K562 (cell line): ENCODE measurements around the gene SETD1B. TPM values are rescaled to one million over a fixed set of nuclear protein-coding genes. Genes with fewer than 3 reads are reported as not detected.

Experiments
- C11orf30 ChIP-seq: fragments of 450-650 bp; IDR thresholded peaks from 2 replicates; pipeline ENCODE4 v1.6.1; 2016; ENCODE audit warnings: low read depth, mild to moderate bottlenecking
- ETV6 ChIP-seq, 3 experiments: fragments of 150-350 bp in 1 of 3; sonication (generic) in 1 of 3; formaldehyde crosslinking in 1 of 3; IDR thresholded peaks; 2 replicates each; pipeline versions ENCODE4 v1.6.1 to v1.8.0; 2014 to 2022; ENCODE audit warnings: borderline replicate concordance in 2 of 3, low read depth in 2 of 3, antibody characterized with exemption in 1 of 3, low read length in 1 of 3, mild to moderate bottlenecking in 1 of 3, missing genetic modification reagents in 1 of 3
- FOS ChIP-seq: IDR thresholded peaks from 3 replicates; pipeline ENCODE4 v1.6.1; 2011; ENCODE audit not compliant: insufficient read length; ENCODE audit errors: extremely low read depth
- HDAC2 ChIP-seq: fragments of 450-650 bp; IDR thresholded peaks from 2 replicates; pipeline ENCODE4 v1.6.1; 2016; ENCODE audit warnings: mild to moderate bottlenecking
- HEY1 ChIP-seq: fragments of 250-450 bp; sonication (Bioruptor Pico); IDR thresholded peaks from 2 replicates; pipeline ENCODE4 v1.5.0; 2020; ENCODE audit warnings: mild to moderate bottlenecking, moderate library complexity, borderline replicate concordance
- NR2F6 ChIP-seq: fragments of 450-650 bp; formaldehyde crosslinking; IDR thresholded peaks from 2 replicates; pipeline ENCODE4 v1.4.0; 2020; ENCODE audit warnings: mild to moderate bottlenecking
- RB1 ChIP-seq: fragments of 450-650 bp; IDR thresholded peaks from 2 replicates; pipeline ENCODE4 v1.6.1; 2017; ENCODE audit warnings: low read depth, mild to moderate bottlenecking
- ZBTB7A ChIP-seq: IDR thresholded peaks from 2 replicates; pipeline ENCODE4 v1.6.1; 2011; ENCODE audit warnings: low read depth, mild to moderate bottlenecking, low read length, moderate library complexity, borderline replicate concordance; ENCODE audit not compliant: control insufficient read depth
- ZNF12 ChIP-seq: sonication (generic); formaldehyde crosslinking; IDR thresholded peaks from 2 replicates; pipeline ENCODE4 v1.4.0; 2020; ENCODE audit warnings: mild to moderate bottlenecking, missing genetic modification reagents
- ZNF134 ChIP-seq: fragments of 250-450 bp; sonication (Bioruptor Pico); conservative IDR thresholded peaks from 2 replicates; pipeline ENCODE4 v1.4.0; 2020
- ZNF408 ChIP-seq: fragments of 250-450 bp; sonication (Bioruptor Pico); IDR thresholded peaks from 2 replicates; pipeline ENCODE4 v1.4.0; 2020; ENCODE audit warnings: low read depth, mild to moderate bottlenecking, moderate library complexity
- ZNF431 ChIP-seq: sonication (generic); formaldehyde crosslinking; IDR thresholded peaks from 2 replicates; pipeline ENCODE4 v1.8.0; 2022; ENCODE audit warnings: mild to moderate bottlenecking, missing genetic modification reagents
- ZNF77 ChIP-seq: fragments of 250-450 bp; sonication (Bioruptor Pico); IDR thresholded peaks from 2 replicates; pipeline ENCODE4 v1.5.0; 2020
- polyA plus RNA-seq, 8 experiments: library from polyadenylated mRNA; depleted of rRNA in 4 of 8; stranded (reverse) in 5 of 8; unstranded in 3 of 8; fragments of >200 nt; fragmentation: Nextera tagmentation in 2 of 8; fragmentation: Illumina TruSeq in 1 of 8; extraction: Ambion mirVana in 2 of 8; extraction: Trizol in 1 of 8; gene quantifications; 2 replicates each; pipeline versions ENCODE4 v1.2.1 to v1.2.3, GENCODE V29; 2011 to 2014; ENCODE audit warnings: inconsistent platforms in 1 of 8, missing spikeins in 1 of 8
- total RNA-seq, 7 experiments: library from RNA; depleted of rRNA in 6 of 7; stranded (reverse); fragments of >200 nt in 6 of 7; fragmentation: Illumina TruSeq in 2 of 7; extraction: Trizol in 2 of 7; gene quantifications; 2 replicates each; pipeline versions ENCODE4 v1.2.1 to v1.2.3, GENCODE V29; 2011 to 2021; ENCODE audit warnings: low replicate concordance in 1 of 7
- TF ChIP-seq, protein P1 (sequence below), 2 experiments: fragments of 450-650 bp; conservative IDR thresholded peaks; 2 replicates each; pipeline ENCODE4 v1.6.1; 2017; ENCODE audit warnings: mild to moderate bottlenecking in 2 of 2, moderate library complexity in 2 of 2
- TF ChIP-seq, protein P2 (sequence below): fragments of 450-650 bp; formaldehyde crosslinking; IDR thresholded peaks from 2 replicates; pipeline ENCODE4 v1.4.0; 2020; ENCODE audit warnings: mild to moderate bottlenecking, moderate library complexity
- TF ChIP-seq, protein P3 (sequence below): fragments of 250-450 bp; sonication (Bioruptor Pico); IDR thresholded peaks from 2 replicates; pipeline ENCODE4 v1.8.0; 2022; ENCODE audit warnings: moderate library complexity, mild to moderate bottlenecking, inconsistent platforms
- TF ChIP-seq, protein P4 (sequence below): fragments of 450-650 bp; formaldehyde crosslinking; IDR thresholded peaks from 2 replicates; pipeline ENCODE4 v1.4.0; 2020; ENCODE audit warnings: mild to moderate bottlenecking, moderate library complexity
- TF ChIP-seq, protein P5 (sequence below): sonication (generic); formaldehyde crosslinking; IDR thresholded peaks from 2 replicates; pipeline ENCODE4 v1.8.1; 2023; ENCODE audit warnings: mild to moderate bottlenecking, missing genetic modification reagents

The SETD1B gene
- total and polyA plus RNA-seq, 9 of the 15 experiments (the other 6 are each of a cell fraction or from before 2014, with no cell fraction given): 0.48 to 26.6 (median 2.3) TPM

DNA sequence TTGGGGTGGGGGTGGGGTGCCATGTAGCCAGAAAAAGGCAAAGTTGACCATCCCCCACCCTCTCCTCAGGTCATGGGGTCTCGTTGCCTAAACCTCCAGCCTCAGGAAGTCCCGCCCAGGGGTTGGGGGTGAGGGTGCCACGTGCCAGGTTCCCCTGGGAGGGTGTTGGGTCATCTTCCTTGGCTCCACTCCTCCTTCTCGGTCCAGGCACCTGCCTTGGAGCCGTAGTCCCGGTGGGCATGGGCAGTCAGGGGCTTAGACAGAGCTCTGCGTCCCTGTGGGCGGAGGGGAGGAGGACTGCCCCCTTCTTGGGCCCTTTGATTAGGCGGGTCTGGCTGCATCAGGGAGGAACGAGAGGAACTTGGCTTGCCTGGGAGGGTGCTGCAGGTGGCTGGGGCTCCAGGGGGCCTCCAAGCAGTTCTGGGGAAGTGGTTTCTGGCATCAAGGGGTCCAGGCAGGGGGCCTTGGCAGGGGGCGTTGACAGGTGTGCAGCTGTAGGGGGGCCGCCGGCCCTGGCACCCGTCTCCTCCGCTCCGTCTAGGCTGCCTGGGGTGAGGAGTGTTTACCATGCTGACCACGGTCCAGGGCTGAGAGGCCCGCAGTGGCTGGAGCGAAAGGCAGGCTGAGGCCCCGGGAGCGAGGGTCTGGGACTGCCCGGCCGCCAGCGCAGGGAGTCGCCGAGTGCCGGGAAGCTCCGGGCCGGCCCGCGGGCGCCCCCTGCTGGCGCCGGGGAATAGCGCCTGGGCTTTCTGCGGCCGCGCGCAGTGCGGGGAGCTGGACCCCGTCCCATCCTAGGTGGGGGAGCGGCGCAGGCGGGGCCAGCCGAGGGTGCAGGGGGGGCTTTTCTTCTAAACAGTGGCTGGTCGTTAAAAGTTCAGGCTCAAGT lies 7.9 kb downstream of the SETD1B start (continued):
- TF ChIP-seq, protein P1, sequence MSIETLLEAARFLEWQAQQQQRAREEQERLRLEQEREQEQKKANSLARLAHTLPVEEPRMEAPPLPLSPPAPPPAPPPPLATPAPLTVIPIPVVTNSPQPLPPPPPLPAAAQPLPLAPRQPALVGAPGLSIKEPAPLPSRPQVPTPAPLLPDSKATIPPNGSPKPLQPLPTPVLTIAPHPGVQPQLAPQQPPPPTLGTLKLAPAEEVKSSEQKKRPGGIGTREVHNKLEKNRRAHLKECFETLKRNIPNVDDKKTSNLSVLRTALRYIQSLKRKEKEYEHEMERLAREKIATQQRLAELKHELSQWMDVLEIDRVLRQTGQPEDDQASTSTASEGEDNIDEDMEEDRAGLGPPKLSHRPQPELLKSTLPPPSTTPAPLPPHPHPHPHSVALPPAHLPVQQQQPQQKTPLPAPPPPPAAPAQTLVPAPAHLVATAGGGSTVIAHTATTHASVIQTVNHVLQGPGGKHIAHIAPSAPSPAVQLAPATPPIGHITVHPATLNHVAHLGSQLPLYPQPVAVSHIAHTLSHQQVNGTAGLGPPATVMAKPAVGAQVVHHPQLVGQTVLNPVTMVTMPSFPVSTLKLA (conservative IDR thresholded peaks at IDR 0.05): peak in 1 of 2 experiments; percentile 54; a peak in 3 of 4 replicates
- no peak for TF ChIP-seq HEY1 (CRISPR knock-in tag)
- TF ChIP-seq ETV6 (IDR thresholded peaks at IDR 0.05; ENCODE audit: borderline replicate concordance in 1 of 2, low read depth in 2 of 2, low read length in 1 of 2): no peak
- TF ChIP-seq ETV6 (CRISPR knock-in tag; IDR thresholded peaks at IDR 0.05; ENCODE audit: borderline replicate concordance): no peak
- no peak for TF ChIP-seq C11orf30
- TF ChIP-seq, protein P2, sequence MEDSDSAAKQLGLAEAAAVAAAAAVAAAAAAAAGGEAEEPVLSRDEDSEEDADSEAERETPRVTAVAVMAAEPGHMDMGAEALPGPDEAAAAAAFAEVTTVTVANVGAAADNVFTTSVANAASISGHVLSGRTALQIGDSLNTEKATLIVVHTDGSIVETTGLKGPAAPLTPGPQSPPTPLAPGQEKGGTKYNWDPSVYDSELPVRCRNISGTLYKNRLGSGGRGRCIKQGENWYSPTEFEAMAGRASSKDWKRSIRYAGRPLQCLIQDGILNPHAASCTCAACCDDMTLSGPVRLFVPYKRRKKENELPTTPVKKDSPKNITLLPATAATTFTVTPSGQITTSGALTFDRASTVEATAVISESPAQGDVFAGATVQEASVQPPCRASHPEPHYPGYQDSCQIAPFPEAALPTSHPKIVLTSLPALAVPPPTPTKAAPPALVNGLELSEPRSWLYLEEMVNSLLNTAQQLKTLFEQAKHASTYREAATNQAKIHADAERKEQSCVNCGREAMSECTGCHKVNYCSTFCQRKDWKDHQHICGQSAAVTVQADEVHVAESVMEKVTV (CRISPR knock-in tag): peak; percentile 88
- TF ChIP-seq, protein P3, sequence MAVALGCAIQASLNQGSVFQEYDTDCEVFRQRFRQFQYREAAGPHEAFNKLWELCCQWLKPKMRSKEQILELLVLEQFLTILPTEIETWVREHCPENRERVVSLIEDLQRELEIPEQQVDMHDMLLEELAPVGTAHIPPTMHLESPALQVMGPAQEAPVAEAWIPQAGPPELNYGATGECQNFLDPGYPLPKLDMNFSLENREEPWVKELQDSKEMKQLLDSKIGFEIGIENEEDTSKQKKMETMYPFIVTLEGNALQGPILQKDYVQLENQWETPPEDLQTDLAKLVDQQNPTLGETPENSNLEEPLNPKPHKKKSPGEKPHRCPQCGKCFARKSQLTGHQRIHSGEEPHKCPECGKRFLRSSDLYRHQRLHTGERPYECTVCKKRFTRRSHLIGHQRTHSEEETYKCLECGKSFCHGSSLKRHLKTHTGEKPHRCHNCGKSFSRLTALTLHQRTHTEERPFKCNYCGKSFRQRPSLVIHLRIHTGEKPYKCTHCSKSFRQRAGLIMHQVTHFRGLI (CRISPR knock-in tag): no peak
- no peak for TF ChIP-seq NR2F6
- no peak for TF ChIP-seq ZNF431 (CRISPR knock-in tag)
- TF ChIP-seq, protein P4, sequence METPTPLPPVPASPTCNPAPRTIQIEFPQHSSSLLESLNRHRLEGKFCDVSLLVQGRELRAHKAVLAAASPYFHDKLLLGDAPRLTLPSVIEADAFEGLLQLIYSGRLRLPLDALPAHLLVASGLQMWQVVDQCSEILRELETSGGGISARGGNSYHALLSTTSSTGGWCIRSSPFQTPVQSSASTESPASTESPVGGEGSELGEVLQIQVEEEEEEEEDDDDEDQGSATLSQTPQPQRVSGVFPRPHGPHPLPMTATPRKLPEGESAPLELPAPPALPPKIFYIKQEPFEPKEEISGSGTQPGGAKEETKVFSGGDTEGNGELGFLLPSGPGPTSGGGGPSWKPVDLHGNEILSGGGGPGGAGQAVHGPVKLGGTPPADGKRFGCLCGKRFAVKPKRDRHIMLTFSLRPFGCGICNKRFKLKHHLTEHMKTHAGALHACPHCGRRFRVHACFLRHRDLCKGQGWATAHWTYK: peak; percentile 39; the same call in 1 of the 2 replicates
- TF ChIP-seq ZNF77 (CRISPR knock-in tag): no peak
- TF ChIP-seq ZNF408: no peak
- peak; percentile 94 for TF ChIP-seq RB1
- 0 out of 2 replicates have a peak, but pooled peaks have one; percentile 40 for TF ChIP-seq ZNF12 (CRISPR knock-in tag)
- no peak for TF ChIP-seq ZNF134 (CRISPR knock-in tag)
- TF ChIP-seq ZBTB7A: peak; percentile 95
- TF ChIP-seq HDAC2: no peak
- no peak for TF ChIP-seq FOS
- TF ChIP-seq, protein P5, sequence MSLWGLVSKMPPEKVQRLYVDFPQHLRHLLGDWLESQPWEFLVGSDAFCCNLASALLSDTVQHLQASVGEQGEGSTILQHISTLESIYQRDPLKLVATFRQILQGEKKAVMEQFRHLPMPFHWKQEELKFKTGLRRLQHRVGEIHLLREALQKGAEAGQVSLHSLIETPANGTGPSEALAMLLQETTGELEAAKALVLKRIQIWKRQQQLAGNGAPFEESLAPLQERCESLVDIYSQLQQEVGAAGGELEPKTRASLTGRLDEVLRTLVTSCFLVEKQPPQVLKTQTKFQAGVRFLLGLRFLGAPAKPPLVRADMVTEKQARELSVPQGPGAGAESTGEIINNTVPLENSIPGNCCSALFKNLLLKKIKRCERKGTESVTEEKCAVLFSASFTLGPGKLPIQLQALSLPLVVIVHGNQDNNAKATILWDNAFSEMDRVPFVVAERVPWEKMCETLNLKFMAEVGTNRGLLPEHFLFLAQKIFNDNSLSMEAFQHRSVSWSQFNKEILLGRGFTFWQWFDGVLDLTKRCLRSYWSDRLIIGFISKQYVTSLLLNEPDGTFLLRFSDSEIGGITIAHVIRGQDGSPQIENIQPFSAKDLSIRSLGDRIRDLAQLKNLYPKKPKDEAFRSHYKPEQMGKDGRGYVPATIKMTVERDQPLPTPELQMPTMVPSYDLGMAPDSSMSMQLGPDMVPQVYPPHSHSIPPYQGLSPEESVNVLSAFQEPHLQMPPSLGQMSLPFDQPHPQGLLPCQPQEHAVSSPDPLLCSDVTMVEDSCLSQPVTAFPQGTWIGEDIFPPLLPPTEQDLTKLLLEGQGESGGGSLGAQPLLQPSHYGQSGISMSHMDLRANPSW (CRISPR knock-in tag): peak; percentile 39; the same call in 1 of the 2 replicates
